ENCODE data around the gene AFM. TPM values are rescaled to one million over a fixed set of nuclear protein-coding genes. Genes with fewer than 3 reads are reported as not detected.

The AFM gene
- total and polyA plus RNA-seq, 2 of the 13 experiments (the other 11 are each of a cell fraction or from before 2014, with no cell fraction given) = 0.13 to 1.8 TPM

DNA sequence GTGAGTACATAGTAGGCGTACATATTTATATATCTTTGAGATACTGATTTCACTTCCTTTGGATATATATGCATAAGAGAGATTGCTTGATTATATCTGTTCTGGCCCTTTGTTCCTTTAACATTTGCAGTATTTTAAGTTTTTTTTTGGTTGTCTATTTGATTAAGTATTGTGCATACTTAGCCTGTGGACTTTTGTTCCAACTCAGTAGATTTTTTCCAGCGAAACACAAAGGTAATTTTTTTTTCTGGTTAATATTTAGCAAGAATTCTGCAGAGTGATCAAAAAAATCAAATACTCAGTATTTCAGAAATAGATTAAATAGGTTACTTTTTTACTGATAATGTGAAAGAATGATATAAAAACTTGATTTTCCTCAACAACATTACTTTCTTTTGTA lies at the start of gene AFM (continued):
- no peak for TF ChIP-seq SNRNP70 (IDR thresholded peaks at IDR 0.05; ENCODE audit: low read depth, low read length)
- TF ChIP-seq NCOA2 (CRISPR knock-in tag; IDR thresholded peaks at IDR 0.05) = peak; percentile 29; the same call in 1 of the 2 replicates
- TF ChIP-seq SMC3 (IDR thresholded peaks at IDR 0.05; ENCODE audit: low read length) = no peak
- TF ChIP-seq, protein P1, sequence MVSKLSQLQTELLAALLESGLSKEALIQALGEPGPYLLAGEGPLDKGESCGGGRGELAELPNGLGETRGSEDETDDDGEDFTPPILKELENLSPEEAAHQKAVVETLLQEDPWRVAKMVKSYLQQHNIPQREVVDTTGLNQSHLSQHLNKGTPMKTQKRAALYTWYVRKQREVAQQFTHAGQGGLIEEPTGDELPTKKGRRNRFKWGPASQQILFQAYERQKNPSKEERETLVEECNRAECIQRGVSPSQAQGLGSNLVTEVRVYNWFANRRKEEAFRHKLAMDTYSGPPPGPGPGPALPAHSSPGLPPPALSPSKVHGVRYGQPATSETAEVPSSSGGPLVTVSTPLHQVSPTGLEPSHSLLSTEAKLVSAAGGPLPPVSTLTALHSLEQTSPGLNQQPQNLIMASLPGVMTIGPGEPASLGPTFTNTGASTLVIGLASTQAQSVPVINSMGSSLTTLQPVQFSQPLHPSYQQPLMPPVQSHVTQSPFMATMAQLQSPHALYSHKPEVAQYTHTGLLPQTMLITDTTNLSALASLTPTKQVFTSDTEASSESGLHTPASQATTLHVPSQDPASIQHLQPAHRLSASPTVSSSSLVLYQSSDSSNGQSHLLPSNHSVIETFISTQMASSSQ (IDR thresholded peaks at IDR 0.05; ENCODE audit: low read depth) = peak; percentile 89
- TF ChIP-seq, protein P1 (CRISPR knock-in tag; IDR thresholded peaks at IDR 0.05; ENCODE audit: borderline replicate concordance) = peak; percentile 43; the same call in 1 of the 2 replicates
- TF ChIP-seq GATAD2A (CRISPR knock-in tag; IDR thresholded peaks at IDR 0.05) = peak; percentile 31; the same call in 1 of the 2 replicates
- TF ChIP-seq, protein P2, sequence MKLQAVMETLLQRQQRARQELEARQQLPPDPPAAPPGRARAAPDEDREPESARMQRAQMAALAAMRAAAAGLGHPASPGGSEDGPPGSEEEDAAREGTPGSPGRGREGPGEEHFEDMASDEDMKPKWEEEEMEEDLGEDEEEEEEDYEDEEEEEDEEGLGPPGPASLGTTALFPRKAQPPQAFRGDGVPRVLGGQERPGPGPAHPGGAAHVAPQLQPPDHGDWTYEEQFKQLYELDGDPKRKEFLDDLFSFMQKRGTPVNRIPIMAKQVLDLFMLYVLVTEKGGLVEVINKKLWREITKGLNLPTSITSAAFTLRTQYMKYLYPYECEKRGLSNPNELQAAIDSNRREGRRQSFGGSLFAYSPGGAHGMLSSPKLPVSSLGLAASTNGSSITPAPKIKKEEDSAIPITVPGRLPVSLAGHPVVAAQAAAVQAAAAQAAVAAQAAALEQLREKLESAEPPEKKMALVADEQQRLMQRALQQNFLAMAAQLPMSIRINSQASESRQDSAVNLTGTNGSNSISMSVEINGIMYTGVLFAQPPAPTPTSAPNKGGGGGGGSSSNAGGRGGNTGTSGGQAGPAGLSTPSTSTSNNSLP (IDR thresholded peaks at IDR 0.05; ENCODE audit: low read depth, low read length) = 0 out of 2 replicates have a peak, but pooled peaks have one; percentile 53
- peak; percentile 36 to 38; a peak in 3 of 4 replicates for TF ChIP-seq MAFK (conservative IDR thresholded peaks at IDR 0.05 in 1 of 2, IDR thresholded peaks at IDR 0.05 in 1 of 2; ENCODE audit: low read length in 2 of 2)
- TF ChIP-seq, protein P3, sequence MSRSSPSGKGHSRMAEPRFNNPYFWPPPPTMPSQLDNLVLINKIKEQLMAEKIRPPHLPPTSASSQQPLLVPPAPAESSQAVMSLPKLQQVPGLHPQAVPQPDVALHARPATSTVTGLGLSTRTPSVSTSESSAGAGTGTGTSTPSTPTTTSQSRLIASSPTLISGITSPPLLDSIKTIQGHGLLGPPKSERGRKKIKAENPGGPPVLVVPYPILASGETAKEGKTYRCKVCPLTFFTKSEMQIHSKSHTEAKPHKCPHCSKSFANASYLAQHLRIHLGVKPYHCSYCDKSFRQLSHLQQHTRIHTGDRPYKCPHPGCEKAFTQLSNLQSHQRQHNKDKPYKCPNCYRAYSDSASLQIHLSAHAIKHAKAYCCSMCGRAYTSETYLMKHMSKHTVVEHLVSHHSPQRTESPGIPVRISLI (CRISPR knock-in tag; IDR thresholded peaks at IDR 0.05; ENCODE audit: borderline replicate concordance) = peak; percentile 89
- no peak for TF ChIP-seq RAD21 (CRISPR knock-in tag; IDR thresholded peaks at IDR 0.05)
- TF ChIP-seq MYNN (CRISPR knock-in tag; IDR thresholded peaks at IDR 0.05; ENCODE audit: low read depth) = no peak
- TF ChIP-seq ZNF367 (CRISPR knock-in tag; IDR thresholded peaks at IDR 0.05; ENCODE audit: borderline replicate concordance) = no peak
- TF ChIP-seq, protein P4, sequence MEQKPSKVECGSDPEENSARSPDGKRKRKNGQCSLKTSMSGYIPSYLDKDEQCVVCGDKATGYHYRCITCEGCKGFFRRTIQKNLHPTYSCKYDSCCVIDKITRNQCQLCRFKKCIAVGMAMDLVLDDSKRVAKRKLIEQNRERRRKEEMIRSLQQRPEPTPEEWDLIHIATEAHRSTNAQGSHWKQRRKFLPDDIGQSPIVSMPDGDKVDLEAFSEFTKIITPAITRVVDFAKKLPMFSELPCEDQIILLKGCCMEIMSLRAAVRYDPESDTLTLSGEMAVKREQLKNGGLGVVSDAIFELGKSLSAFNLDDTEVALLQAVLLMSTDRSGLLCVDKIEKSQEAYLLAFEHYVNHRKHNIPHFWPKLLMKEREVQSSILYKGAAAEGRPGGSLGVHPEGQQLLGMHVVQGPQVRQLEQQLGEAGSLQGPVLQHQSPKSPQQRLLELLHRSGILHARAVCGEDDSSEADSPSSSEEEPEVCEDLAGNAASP (CRISPR knock-in tag; IDR thresholded peaks at IDR 0.05; ENCODE audit: borderline replicate concordance) = no peak
- TF ChIP-seq ZNF557 (CRISPR knock-in tag; IDR thresholded peaks at IDR 0.05) = no peak
- no peak for TF ChIP-seq KDM4B (CRISPR knock-in tag; IDR thresholded peaks at IDR 0.05)
- no peak for TF ChIP-seq DNMT1 (CRISPR knock-in tag; IDR thresholded peaks at IDR 0.05)
- no peak for TF ChIP-seq EZH2 (conservative IDR thresholded peaks at IDR 0.05; ENCODE audit: low read depth, low read length)
- no peak for TF ChIP-seq MED13 (CRISPR knock-in tag; IDR thresholded peaks at IDR 0.05)
- no peak for TF ChIP-seq ZNF816 (CRISPR knock-in tag; IDR thresholded peaks at IDR 0.05; ENCODE audit: borderline replicate concordance)
- no peak for TF ChIP-seq GTF3A (CRISPR knock-in tag; conservative IDR thresholded peaks at IDR 0.05)
- peak; percentile 27; the same call in 1 of the 2 replicates for TF ChIP-seq RXRB (CRISPR knock-in tag; IDR thresholded peaks at IDR 0.05; ENCODE audit: borderline replicate concordance)
- no peak for TF ChIP-seq ZKSCAN8 (CRISPR knock-in tag; IDR thresholded peaks at IDR 0.05; ENCODE audit: borderline replicate concordance)
- TF ChIP-seq ZNF652 (CRISPR knock-in tag; IDR thresholded peaks at IDR 0.05; ENCODE audit: borderline replicate concordance, low read depth) = no peak
